H9 (cell line): Measurements from ENCODE around the gene SDHB. TPM values are rescaled to one million over a fixed set of nuclear protein-coding genes. Genes with fewer than 3 reads are reported as not detected.
A peak's percentile ranks its signal among the peaks of the same experiment; 100 is the strongest.

Experiments
- DNase-seq: peaks from one replicate; pipeline ENCODE4 v3.0.0-alpha.2; 2017
- H2AFZ ChIP-seq: one replicate; pipeline ENCODE4 v1.6.1; 2013; ENCODE audit warnings: mild to moderate bottlenecking, low read length, control low read depth, moderate library complexity
- H2AK5ac ChIP-seq: 2 replicates; pipeline ENCODE4 v1.6.1; 2013; ENCODE audit warnings: low read length, control low read depth, mixed read lengths; ENCODE audit not compliant: insufficient read length
- H2BK120ac ChIP-seq: one replicate; pipeline ENCODE4 v1.6.1; 2013; ENCODE audit warnings: low read depth, mild to moderate bottlenecking, low read length, control low read depth, inconsistent platforms; ENCODE audit not compliant: poor library complexity, severe bottlenecking
- H2BK12ac ChIP-seq: 2 replicates; pipeline ENCODE4 v1.6.1; 2013; ENCODE audit warnings: low read length, control low read depth, mixed read lengths, low read depth; ENCODE audit not compliant: insufficient read length
- H2BK15ac ChIP-seq: 2 replicates; pipeline ENCODE4 v1.6.1; 2013; ENCODE audit warnings: low read depth, low read length, control low read depth
- H2BK20ac ChIP-seq: one replicate; pipeline ENCODE4 v1.6.1; 2013; ENCODE audit warnings: low read depth, mild to moderate bottlenecking, low read length, control low read depth, inconsistent platforms; ENCODE audit not compliant: poor library complexity, severe bottlenecking
- H2BK5ac ChIP-seq: 2 replicates; pipeline ENCODE4 v1.6.1; 2013; ENCODE audit warnings: low read length, control low read depth, mixed read lengths; ENCODE audit not compliant: insufficient read length
- H3K14ac ChIP-seq: 2 replicates; pipeline ENCODE4 v1.6.1; 2013; ENCODE audit warnings: low read length, control low read depth; ENCODE audit not compliant: insufficient read depth
- H3K18ac ChIP-seq: 2 replicates; pipeline ENCODE4 v1.6.1; 2013; ENCODE audit warnings: low read depth, mild to moderate bottlenecking, mixed read lengths, low read length, control low read depth; ENCODE audit not compliant: insufficient read length
- H3K23ac ChIP-seq: 2 replicates; pipeline ENCODE4 v1.6.1; 2013; ENCODE audit warnings: low read length, control low read depth, mixed read lengths, low read depth; ENCODE audit not compliant: insufficient read length
- H3K23me2 ChIP-seq: 2 replicates; pipeline ENCODE4 v1.6.1; 2013; ENCODE audit warnings: low read depth, mild to moderate bottlenecking, mixed read lengths, low read length, control low read depth; ENCODE audit not compliant: insufficient read length, poor library complexity, severe bottlenecking
- H3K27ac ChIP-seq: 2 replicates; pipeline ENCODE4 v1.5.1; 2013; ENCODE audit warnings: low read length, control low read depth, mixed read lengths, low read depth; ENCODE audit not compliant: insufficient read length
- H3K27me3 ChIP-seq: 2 replicates; pipeline ENCODE4 v1.6.1; 2013; ENCODE audit warnings: low read length, control low read depth, inconsistent platforms; ENCODE audit not compliant: insufficient read depth
- H3K4ac ChIP-seq: 2 replicates; pipeline ENCODE4 v1.6.1; 2013; ENCODE audit warnings: low read depth, mild to moderate bottlenecking, control low read depth, inconsistent platforms, low read length, moderate library complexity
- H3K4me1 ChIP-seq: 2 replicates; pipeline ENCODE4 v1.6.1; 2013; ENCODE audit warnings: low read length, control low read depth, inconsistent platforms; ENCODE audit not compliant: insufficient read depth
- H3K4me2 ChIP-seq: 2 replicates; pipeline ENCODE4 v1.6.1; 2013; ENCODE audit warnings: low read length, control low read depth, mixed read lengths; ENCODE audit not compliant: insufficient read length, insufficient read depth
- H3K56ac ChIP-seq: 2 replicates; pipeline ENCODE4 v1.6.1; 2013; ENCODE audit warnings: low read depth, mild to moderate bottlenecking, mixed read lengths, low read length, control low read depth; ENCODE audit not compliant: insufficient read length
- H3K79me1 ChIP-seq: 2 replicates; pipeline ENCODE4 v1.6.1; 2013; ENCODE audit warnings: low read depth, mild to moderate bottlenecking, moderate library complexity, low read length, control low read depth, inconsistent platforms; ENCODE audit not compliant: insufficient read depth, poor library complexity, severe bottlenecking
- H3K79me2 ChIP-seq: 2 replicates; pipeline ENCODE4 v1.6.1; 2013; ENCODE audit warnings: low read length, control low read depth, inconsistent platforms; ENCODE audit not compliant: insufficient read depth
- H3K9ac ChIP-seq: 2 replicates; pipeline ENCODE4 v1.6.1; 2013; ENCODE audit warnings: low read length, control low read depth, mixed read lengths; ENCODE audit not compliant: insufficient read length; ENCODE audit errors: extremely low read depth
- H3K9me3 ChIP-seq: one replicate; pipeline ENCODE4 v1.6.1; 2013; ENCODE audit warnings: low read depth, low read length, inconsistent platforms; ENCODE audit not compliant: control insufficient read depth
- H3T11ph ChIP-seq: one replicate; pipeline ENCODE4 v1.6.1; 2013; ENCODE audit warnings: mild to moderate bottlenecking, low read length, control low read depth, inconsistent platforms
- H4K20me1 ChIP-seq: one replicate; pipeline ENCODE4 v1.6.1; 2013; ENCODE audit not compliant: control insufficient read depth, insufficient read length, insufficient read depth
- H4K5ac ChIP-seq: 2 replicates; pipeline ENCODE4 v1.6.1; 2013; ENCODE audit warnings: low read depth, mild to moderate bottlenecking, mixed read lengths, low read length, control low read depth; ENCODE audit not compliant: insufficient read length
- H4K8ac ChIP-seq: replicated peaks from 2 replicates; pipeline ENCODE4 v1.6.1; 2013; ENCODE audit warnings: low read length, control low read depth, mixed read lengths, low read depth; ENCODE audit not compliant: insufficient read length
- H4K91ac ChIP-seq: 2 replicates; pipeline ENCODE4 v1.6.1; 2013; ENCODE audit warnings: low read depth, mild to moderate bottlenecking, moderate library complexity, mixed read lengths, low read length, control low read depth; ENCODE audit not compliant: insufficient read length
- H3K27ac Mint-ChIP-seq, 3 experiments: 2 replicates in 2 of 3; 3 replicates in 1 of 3; pipeline ENCODE4 v1.8.0; 2020 to 2021; ENCODE audit warnings: mixed read lengths in 3 of 3, mild to moderate bottlenecking in 1 of 3, moderate library complexity in 1 of 3
- H3K27me3 Mint-ChIP-seq: 2 replicates; pipeline ENCODE4 v1.8.0; 2021; ENCODE audit warnings: low read depth, mild to moderate bottlenecking, moderate library complexity, mixed read lengths
- H3K36me3 Mint-ChIP-seq, 3 experiments: 2 replicates in 2 of 3; 3 replicates in 1 of 3; pipeline ENCODE4 v1.8.0; 2020 to 2021; ENCODE audit warnings: low read depth in 3 of 3, mixed read lengths in 3 of 3; ENCODE audit not compliant: insufficient read depth in 1 of 3
- H3K4me1 Mint-ChIP-seq, 2 experiments: 2 replicates each; pipeline ENCODE4 v1.8.0; 2020; ENCODE audit warnings: mixed read lengths in 2 of 2
- H3K4me3 Mint-ChIP-seq, 2 experiments: 2 replicates in 1 of 2; 3 replicates in 1 of 2; pipeline ENCODE4 v1.8.0; 2020 to 2021; ENCODE audit warnings: mild to moderate bottlenecking in 2 of 2, mixed read lengths in 2 of 2, moderate library complexity in 1 of 2
- H3K9me3 Mint-ChIP-seq, 2 experiments: 2 replicates in 1 of 2; 3 replicates in 1 of 2; pipeline ENCODE4 v1.8.0; 2020; ENCODE audit warnings: mild to moderate bottlenecking in 2 of 2, mixed read lengths in 2 of 2, moderate library complexity in 1 of 2
- CTCF ChIP-seq: fragments of 200-600 bp; sonication (generic); conservative IDR thresholded peaks from 3 replicates; pipeline ENCODE4 v1.8.0; 2021; ENCODE audit warnings: antibody characterized with exemption, mild to moderate bottlenecking
- WGBS: extraction: QIAGEN DNeasy Blood & Tissue Kit; methylation state at CpG from one replicate; pipeline ENCODE4 v1.1.7; 2013; ENCODE audit warnings: missing lambda C conversion rate, low lambda C conversion rate, mixed read lengths; ENCODE audit not compliant: insufficient read length; ENCODE audit errors: extremely low coverage; 5-methylcytosine and 5-hydroxymethylcytosine counted together
- total RNA-seq: library from RNA; stranded (reverse); gene quantifications from 2 replicates; pipeline ENCODE4 v1.2.1, GENCODE V29; 2021

Gene SDHB
- total RNA-seq, 1 experiment from 2014 or later, result 77.5 TPM

DNA sequence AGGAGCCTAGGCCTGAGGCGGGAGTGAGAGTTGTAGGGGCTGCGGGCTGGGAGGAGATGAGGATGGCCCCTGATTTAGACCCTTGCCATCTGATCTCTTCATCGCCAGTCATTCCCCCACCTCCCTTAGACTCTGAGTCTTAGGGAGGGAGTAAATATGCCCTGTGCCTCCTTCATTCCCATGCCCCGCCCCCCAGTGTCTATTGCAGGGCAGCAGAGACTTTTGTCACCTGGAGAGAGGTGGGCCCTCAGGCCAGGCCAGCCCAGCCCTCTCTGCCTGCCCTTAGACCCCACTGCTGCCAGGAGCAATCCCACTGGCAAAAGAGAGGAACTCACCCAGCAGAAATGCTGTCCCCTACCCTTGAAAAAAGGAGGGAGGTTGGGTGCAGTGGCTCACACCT lies 70.2 kb downstream of the SDHB start:
- Histone ChIP-seq H3K56ac (no peak overlapping the region), H2BK20ac (no peak overlapping the region), H4K91ac (no peak overlapping the region), H2AK5ac (no peak overlapping the region), H3K27me3 (no peaks in the 10 kb centered on the region), H4K5ac (no peak overlapping the region), H3K79me1 (no peaks in the 10 kb centered on the region), H3K9me3 (no peaks in the 10 kb centered on the region), H3K4me1 (no peaks in the 10 kb centered on the region; the same call in 1 of the 2 replicates), H2AFZ (no peak overlapping the region), H2BK5ac (no peak overlapping the region), H3K23me2 (peaks cover 11% of the 10 kb centered on the region), H3K18ac (no peak overlapping the region), H3K14ac (no peak overlapping the region; the same call in 1 of the 2 replicates), H3K4me2 (no peak overlapping the region), H3K4ac (no peak overlapping the region), H3K27ac (no peak overlapping the region), H2BK12ac (no peak overlapping the region), H4K8ac (no peak overlapping the region), H4K20me1 (no peaks in the 10 kb centered on the region), H3K9ac (no peak overlapping the region), H3T11ph (no peak overlapping the region), H2BK120ac (no peak overlapping the region), H2BK15ac (no peak overlapping the region), H3K79me2 (no peaks in the 10 kb centered on the region; the same call in 1 of the 2 replicates), H3K23ac (no peak overlapping the region)
- no CpG with 5 or more reads among the region's 4 CpGs for WGBS
- H3K36me3 Mint-ChIP-seq, result peaks cover 5 to 12% (median 10%) of the 10 kb centered on the region in 3 experiments; a peak in 4 of 7 replicates
- no peak for DNase-seq
- no peaks in the 10 kb centered on the region for H3K9me3 Mint-ChIP-seq
- H3K27me3 Mint-ChIP-seq, result peaks cover 9% of the 10 kb centered on the region
- no peak overlapping the region for H3K4me3 Mint-ChIP-seq
- H3K4me1 Mint-ChIP-seq, result peaks cover 21 to 30% of the 10 kb centered on the region in 2 experiments
- H3K27ac Mint-ChIP-seq, result peak overlapping the region in 1 of 3 experiments; percentile 34; a peak in 2 of 7 replicates
- no peak for TF ChIP-seq CTCF
